Vagina (tissue), 2 donors: ENCODE data around the gene NFASC.

ENCODE experiments used
- CTCF ChIP-seq, 3 experiments: fragments of 450-650 bp in 2 of 3; fragments of 200-600 bp in 1 of 3; sonication (generic) in 1 of 3; IDR thresholded peaks; one replicate each; pipeline ENCODE4 v1.5.1; 2017 to 2019; ENCODE audit warnings: antibody characterized with exemption in 3 of 3, mild to moderate bottlenecking in 2 of 3, moderate library complexity in 2 of 3
- POLR2A ChIP-seq, 2 donors: fragments of 450-650 bp; IDR thresholded peaks; one replicate each; pipeline ENCODE4 v1.6.1; 2017; ENCODE audit warnings: antibody characterized with exemption in 2 of 2, mild to moderate bottlenecking in 2 of 2, moderate library complexity in 2 of 2
- POLR2AphosphoS5 ChIP-seq, 2 donors: sonication (generic); formaldehyde crosslinking; IDR thresholded peaks; one replicate each; pipeline ENCODE4 v1.9.0; 2017; ENCODE audit warnings: antibody characterized with exemption in 2 of 2, mild to moderate bottlenecking in 2 of 2, low read depth in 1 of 2; ENCODE audit not compliant: insufficient read depth in 1 of 2

- TF ChIP-seq CTCF (IDR thresholded peaks at IDR 0.05) (no peak), POLR2A (IDR thresholded peaks at IDR 0.05) (no peak), POLR2AphosphoS5 (IDR thresholded peaks at IDR 0.05; ENCODE audit: insufficient read depth in 1 of 2, low read depth in 1 of 2) (no peak)
Measured at GRCh38 chr1:205003358-205004131, 132.9 kb downstream of the NFASC start.
